Activated CD4-positive, alpha-beta memory T cell treated with anti-CD3 and anti-CD28 coated beads, Interleukin-2, amount 10 ng/mL, durations not matched to agents 7 days and 5 days (primary cell): Measurements from ENCODE around the gene DHRS4. TPM values are rescaled to one million over a fixed set of nuclear protein-coding genes. Genes with fewer than 3 reads are reported as not detected.
A peak's percentile ranks its signal among the peaks of the same experiment; 100 is the strongest.
"Not testable (repeated sequence)": the region's sequence is repeated elsewhere in the genome, so short reads cannot be mapped to it uniquely, and the experiment has no call there.

ENCODE experiments used
- CTCF ChIA-PET: fragments of 350-600 bp; sonication (Branson Sonifier 250); formaldehyde crosslinking; loops from one replicate; lab custom pipeline; 2021; ENCODE audit warnings: antibody characterized with exemption, inconsistent platforms; lab: Charles Lee
- POLR2A ChIA-PET: fragments of 350-600 bp; sonication (Branson Sonifier 250); formaldehyde crosslinking; loops from one replicate; lab custom pipeline; 2021; ENCODE audit warnings: antibody characterized with exemption; lab: Charles Lee
- DNase-seq: peaks from one replicate; pipeline ENCODE4 v3.0.0-alpha.2; 2020
- H3K27ac Mint-ChIP-seq: one replicate; pipeline ENCODE4 v1.8.0; 2021; ENCODE audit warnings: mild to moderate bottlenecking, mixed read lengths
- H3K27me3 Mint-ChIP-seq: one replicate; pipeline ENCODE4 v1.8.0; 2021; ENCODE audit warnings: mixed read lengths
- H3K36me3 Mint-ChIP-seq: one replicate; pipeline ENCODE4 v1.8.0; 2021; ENCODE audit warnings: low read depth, mixed read lengths
- H3K4me1 Mint-ChIP-seq: one replicate; pipeline ENCODE4 v1.8.0; 2021; ENCODE audit warnings: mixed read lengths
- H3K4me3 Mint-ChIP-seq: one replicate; pipeline ENCODE4 v1.8.0; 2021; ENCODE audit warnings: mild to moderate bottlenecking, mixed read lengths
- H3K9me3 Mint-ChIP-seq: one replicate; pipeline ENCODE4 v1.8.0; 2021; ENCODE audit warnings: mixed read lengths
- total RNA-seq, 2 experiments: library from RNA; stranded (reverse); gene quantifications; one replicate each; pipeline ENCODE4 v1.2.3, GENCODE V29; 2021

DHRS4 gene
- total RNA-seq, 2 experiments from 2014 or later, result 17.6 to 19.0 TPM

DNA sequence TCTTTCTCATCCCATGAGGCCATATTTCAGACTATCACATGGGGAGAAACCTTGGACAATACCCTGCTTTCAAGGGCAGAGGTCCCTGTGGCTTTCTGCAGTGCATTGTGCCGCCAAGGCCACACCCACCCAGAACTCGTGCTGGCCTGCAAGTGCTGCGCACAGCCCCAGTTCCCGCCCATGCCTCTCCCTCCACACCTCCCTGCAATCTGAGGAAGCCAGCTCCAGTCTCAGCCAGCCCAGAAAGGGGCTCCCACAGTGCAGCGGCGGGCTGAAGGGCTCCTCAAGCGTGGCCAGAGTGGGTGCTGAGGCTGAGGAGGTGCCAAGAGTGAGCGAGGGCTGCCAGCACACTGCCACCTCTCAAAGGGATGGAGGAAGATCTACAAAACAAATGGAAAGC, 19.6 kb downstream of the DHRS4 start:
- H3K4me1 Mint-ChIP-seq, result peaks cover 19% of the 10 kb centered on the region
- DNase-seq, CTCF ChIA-PET, H3K4me3 Mint-ChIP-seq, POLR2A ChIA-PET, H3K27ac Mint-ChIP-seq, H3K9me3 Mint-ChIP-seq, H3K27me3 Mint-ChIP-seq: not testable (repeated sequence)
- peaks cover 19% of the 10 kb centered on the region for H3K36me3 Mint-ChIP-seq

DNA sequence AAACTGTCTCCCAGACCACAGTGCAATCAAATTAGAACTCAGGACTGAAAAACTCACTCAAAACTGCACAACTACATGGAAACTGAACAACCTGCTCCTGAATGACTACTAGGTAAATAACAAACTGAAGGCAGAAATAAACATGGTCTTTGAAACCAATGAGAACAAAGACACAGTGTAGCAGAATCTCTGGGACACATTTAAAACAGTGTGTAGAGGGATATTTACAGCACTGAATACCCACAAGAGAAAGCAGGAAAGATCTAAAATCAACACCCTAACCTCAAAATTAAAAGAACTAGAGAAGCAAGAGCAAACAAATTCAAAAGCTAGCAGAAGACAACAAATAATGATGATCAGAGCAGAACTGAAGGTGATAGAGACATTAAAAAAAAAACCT, 20.5 kb downstream of the DHRS4 start:
- Mint-ChIP-seq H3K36me3 (peaks cover 19% of the 10 kb centered on the region), H3K4me1 (peaks cover 19% of the 10 kb centered on the region)
- CTCF ChIA-PET, result interaction anchor here (1.2 kb wide), 1 partner anchor 41 kb away, joined by 5 read pairs; no protein-coding TSS in a partner anchor
- H3K27ac Mint-ChIP-seq, H3K4me3 Mint-ChIP-seq, H3K9me3 Mint-ChIP-seq, POLR2A ChIA-PET, H3K27me3 Mint-ChIP-seq, DNase-seq: not testable (repeated sequence)

DNA sequence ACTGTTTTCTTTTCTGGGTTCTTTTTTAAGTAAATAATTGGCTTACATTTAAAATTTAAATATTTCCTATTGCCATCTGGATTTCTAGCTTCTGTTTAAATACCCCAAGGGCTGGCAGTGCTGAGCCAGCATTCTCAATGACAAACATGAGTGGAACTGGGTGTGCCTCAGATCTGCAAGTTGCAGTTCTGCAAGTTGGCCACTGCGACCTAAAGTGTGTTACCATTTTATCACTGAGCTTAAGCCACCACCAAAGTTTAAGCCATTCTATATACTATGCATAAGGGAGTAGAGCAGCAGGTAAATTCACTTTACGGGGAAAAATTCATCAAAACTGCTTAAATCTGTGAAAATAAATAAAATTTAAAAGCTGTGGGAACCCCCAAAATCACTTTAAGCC, 23.6 kb downstream of the DHRS4 start:
- H3K27ac Mint-ChIP-seq, CTCF ChIA-PET, H3K27me3 Mint-ChIP-seq, H3K9me3 Mint-ChIP-seq, DNase-seq, H3K4me3 Mint-ChIP-seq: not testable (repeated sequence)
- POLR2A ChIA-PET, result interaction anchor here (0.9 kb wide), 1 partner anchor 81 kb away, joined by 3 read pairs; no protein-coding TSS in a partner anchor
- Mint-ChIP-seq H3K4me1 (peaks cover 19% of the 10 kb centered on the region), H3K36me3 (peaks cover 20% of the 10 kb centered on the region)

DNA sequence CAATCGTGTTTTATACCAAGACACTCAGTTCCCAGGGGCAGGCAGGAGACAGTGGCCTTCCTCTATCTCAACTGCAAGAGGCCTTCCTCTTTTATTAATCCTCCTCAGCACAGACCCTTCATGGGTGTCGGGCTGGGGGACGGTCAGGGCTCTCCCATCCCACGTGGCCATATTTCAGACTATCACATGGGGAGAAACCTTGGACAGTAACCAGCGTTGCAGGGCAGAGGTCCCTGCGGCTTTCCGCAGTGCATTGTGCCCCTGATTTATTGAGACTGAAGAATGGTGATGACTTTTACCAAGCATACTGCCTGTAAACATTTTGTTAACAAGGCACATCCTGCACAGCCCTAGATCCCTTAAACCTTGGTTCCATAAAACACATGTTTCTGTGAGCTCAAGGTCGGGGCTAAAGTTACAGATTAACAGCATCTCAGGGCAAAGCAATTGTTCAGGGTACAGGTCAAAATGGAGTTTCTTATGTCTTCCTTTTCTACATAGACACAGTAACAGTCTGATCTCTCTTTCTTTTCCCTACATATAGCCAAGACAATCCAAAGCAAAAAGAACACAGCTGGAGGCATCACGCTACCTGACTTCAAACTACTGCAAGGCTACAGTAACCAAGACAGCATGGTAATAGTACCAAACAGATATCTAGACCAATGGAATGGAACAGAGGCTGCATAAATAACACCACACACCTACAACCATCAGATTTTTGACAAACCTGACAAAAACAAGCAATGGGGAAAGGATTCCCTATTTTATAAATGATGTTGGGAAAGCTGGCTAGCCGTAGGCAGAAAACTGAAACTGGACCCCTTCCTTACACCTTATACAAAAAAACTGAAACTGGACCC, 28.6 kb downstream of the DHRS4 start:
- H3K27ac Mint-ChIP-seq, DNase-seq, POLR2A ChIA-PET, H3K4me1 Mint-ChIP-seq, H3K9me3 Mint-ChIP-seq, H3K4me3 Mint-ChIP-seq, H3K27me3 Mint-ChIP-seq, CTCF ChIA-PET: not testable (repeated sequence)
- H3K36me3 Mint-ChIP-seq, result peaks cover 14% of the 10 kb centered on the region

DNA sequence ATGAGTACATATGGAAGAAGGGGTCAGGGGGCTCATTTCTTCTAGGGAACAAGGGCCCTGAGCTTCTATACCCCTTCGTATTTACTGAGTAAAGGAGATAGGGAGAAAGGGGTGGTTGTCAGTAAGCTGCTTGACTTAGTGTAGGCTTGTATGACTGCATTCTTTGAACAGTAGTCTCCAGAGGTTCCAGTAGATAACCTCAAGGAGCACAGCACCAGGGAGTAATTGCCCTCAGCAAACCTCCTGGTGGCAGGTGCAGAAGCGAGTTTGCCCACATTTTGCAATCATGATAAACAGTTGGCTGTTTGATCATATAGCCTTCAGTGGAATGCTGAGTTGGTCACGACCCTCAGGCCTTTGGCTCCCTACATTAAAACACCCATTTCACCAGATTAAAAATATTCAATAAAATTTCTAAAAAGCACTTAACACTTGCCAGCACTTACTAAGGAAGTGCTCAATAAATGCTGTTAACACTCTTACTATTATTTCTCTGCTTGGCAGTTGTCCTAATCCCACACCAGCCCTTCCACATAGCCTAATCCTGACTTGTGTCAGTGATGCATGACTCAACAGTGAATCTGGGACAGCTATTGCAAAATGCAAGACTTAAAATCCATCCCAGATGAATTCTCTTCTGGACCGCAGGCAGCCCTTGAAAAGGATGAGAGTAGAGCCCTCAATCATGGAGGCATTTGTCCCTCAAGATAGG, 31.5 kb downstream of the DHRS4 start:
- no peaks in the 10 kb centered on the region for H3K27me3 Mint-ChIP-seq
- no peaks in the 10 kb centered on the region for H3K9me3 Mint-ChIP-seq
- ChIA-PET POLR2A (no interaction called here), CTCF (interaction anchor here (1.2 kb wide), 1 partner anchor 129 kb away, joined by 3 read pairs; the partner anchor contains the start of gene DCAF11)
- no peak overlapping the region for H3K27ac Mint-ChIP-seq
- H3K4me3 Mint-ChIP-seq, result no peak overlapping the region
- peaks cover 25% of the 10 kb centered on the region for H3K4me1 Mint-ChIP-seq
- no peak for DNase-seq
- H3K36me3 Mint-ChIP-seq, result peaks cover 16% of the 10 kb centered on the region

DNA sequence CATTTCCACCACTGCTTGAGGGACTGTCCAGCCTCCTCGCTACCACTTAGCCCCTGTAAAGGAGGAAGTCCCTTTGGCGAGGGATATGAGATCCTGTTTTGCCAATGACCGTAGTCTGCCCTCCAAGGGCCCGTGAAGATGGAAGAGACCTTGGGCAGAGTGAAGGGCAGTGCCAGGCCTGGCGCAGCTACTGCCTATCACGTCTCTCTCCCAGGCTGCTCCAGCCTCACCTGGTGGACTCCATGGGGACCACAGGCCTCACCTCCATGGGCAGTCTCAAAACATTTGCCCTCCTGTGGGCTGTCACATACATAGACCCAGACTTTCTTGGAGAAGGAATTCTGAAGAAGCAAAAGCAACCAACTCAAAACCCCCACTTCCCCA, 34.6 kb downstream of the DHRS4 start:
- not testable (repeated sequence) for DNase-seq, H3K27me3 Mint-ChIP-seq, H3K36me3 Mint-ChIP-seq, H3K9me3 Mint-ChIP-seq
- peaks cover 27% of the 10 kb centered on the region for H3K4me1 Mint-ChIP-seq
- CTCF ChIA-PET, result interaction anchor here (0.9 to 1.7 kb wide), 2 partner anchors 70 to 104 kb away, joined by 3 to 4 read pairs; no protein-coding TSS in a partner anchor
- POLR2A ChIA-PET, result interaction anchor here (1.4 to 1.8 kb wide), 4 partner anchors 65 to 173 kb away, joined by 4 to 8 read pairs (median 6); partner anchors contain the start of genes EMC9 and IRF9
- H3K27ac Mint-ChIP-seq, result peak overlapping the region; percentile 40
- peak overlapping the region; percentile 85 for H3K4me3 Mint-ChIP-seq

DNA sequence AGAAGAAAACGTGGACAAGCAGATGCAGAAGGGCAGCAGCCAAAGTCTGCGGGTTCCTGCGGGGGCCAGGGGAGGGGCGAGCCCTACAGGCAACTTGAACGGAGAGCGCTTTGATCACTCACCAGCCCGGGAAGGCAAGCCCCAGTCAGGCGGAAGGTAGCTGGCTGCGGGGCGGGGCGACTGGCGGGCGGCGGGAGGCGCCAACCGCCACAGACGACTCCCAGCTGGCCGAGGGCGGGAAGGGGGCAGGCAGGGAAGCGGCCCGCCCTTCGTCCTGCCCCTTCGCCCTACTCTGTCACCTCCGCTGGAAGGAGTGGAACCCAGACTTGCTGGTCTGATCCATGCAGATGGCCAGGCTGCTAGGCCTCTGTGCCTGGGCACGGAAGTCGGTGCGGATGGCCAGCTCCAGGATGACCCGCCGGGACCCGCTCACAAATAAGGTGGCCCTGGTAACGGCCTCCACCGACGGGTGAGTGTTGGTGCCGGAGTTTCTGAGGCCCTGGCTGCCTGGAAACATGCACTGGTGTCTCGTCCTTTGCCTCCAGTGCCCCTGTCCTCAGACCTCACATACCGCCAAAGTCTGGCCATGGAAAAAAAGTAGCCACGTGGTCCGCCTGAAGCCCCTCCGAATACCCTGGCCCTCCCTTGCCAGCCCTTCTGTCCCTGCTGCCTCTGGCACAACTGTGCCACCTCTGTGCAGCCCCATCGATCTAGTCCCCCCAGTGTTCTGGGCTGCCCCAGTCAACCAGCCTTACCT, 35.2 kb downstream of the DHRS4 start, which contains the start of gene DHRS4L2:
Gene DHRS4L2, plus strand, starts transcription at position 323 of the 757 bp plus-strand sequence. Its CDS starts 19 bp downstream, at position 342.
- H3K9me3 Mint-ChIP-seq, result not testable (repeated sequence)

DNA sequence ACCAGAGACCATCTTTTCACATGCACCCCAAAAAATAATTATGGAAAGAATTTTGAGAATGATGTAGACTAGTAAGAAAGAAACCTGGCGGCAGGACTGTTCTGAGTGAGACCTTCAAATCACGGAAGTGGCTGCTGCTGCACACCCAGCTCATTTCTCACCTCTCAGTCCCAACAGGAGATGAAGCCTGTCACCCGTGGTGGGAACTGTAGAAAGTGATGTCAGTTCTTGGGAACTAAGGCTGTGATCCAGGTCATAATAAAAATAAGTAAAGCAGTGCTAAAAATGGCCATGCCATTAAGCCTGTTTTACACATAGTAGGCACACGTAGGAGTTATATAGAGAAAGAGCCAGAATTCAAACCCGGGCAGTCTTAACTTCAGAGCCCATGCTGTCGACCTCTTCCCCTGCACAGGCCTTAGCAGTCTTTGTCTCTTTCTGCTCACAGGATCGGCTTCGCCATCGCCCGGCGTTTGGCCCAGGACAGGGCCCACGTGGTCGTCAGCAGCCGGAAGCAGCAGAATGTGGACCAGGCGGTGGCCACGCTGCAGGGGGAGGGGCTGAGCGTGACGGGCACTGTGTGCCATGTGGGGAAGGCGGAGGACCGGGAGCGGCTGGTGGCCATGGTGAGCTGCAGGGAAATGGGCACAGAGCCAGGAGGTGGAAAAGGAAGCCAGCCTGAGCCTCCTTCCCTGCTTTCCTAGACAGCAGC, 36.3 kb downstream of the DHRS4 start:
- Mint-ChIP-seq H3K27ac (peak overlapping the region; percentile 81), H3K4me1 (peaks cover 27% of the 10 kb centered on the region), H3K4me3 (peak overlapping the region; percentile 85)
- H3K9me3 Mint-ChIP-seq, H3K36me3 Mint-ChIP-seq, H3K27me3 Mint-ChIP-seq: not testable (repeated sequence)
- ChIA-PET POLR2A (interaction anchor here (0.6 to 1.8 kb wide), 6 partner anchors 58 to 257 kb away, joined by 3 to 8 read pairs (median 4); partner anchors contain the start of gene IRF9), CTCF (interaction anchor here (1.7 kb wide), 1 partner anchor 103 kb away, joined by 4 read pairs; no protein-coding TSS in a partner anchor)
- peak; percentile 32 for DNase-seq

More for the DNA sequence above, 35.2 kb downstream of the DHRS4 start, which contains the start of gene DHRS4L2:
- ChIA-PET POLR2A (interaction anchor here (0.6 to 1.8 kb wide), 7 partner anchors 59 to 173 kb away, joined by 3 to 8 read pairs (median 4); partner anchors contain the start of genes EMC9 and IRF9), CTCF (interaction anchor here (0.9 to 1.7 kb wide), 2 partner anchors 70 to 104 kb away, joined by 3 to 4 read pairs; no protein-coding TSS in a partner anchor)
- not testable (repeated sequence) for H3K36me3 Mint-ChIP-seq, H3K27me3 Mint-ChIP-seq
- peaks cover 27% of the 10 kb centered on the region for H3K4me1 Mint-ChIP-seq
- H3K4me3 Mint-ChIP-seq, result peak within 1 kb of the TSS; percentile 85
- DNase-seq, result peak; percentile 89
- peak within 1 kb of the TSS; percentile 81 for H3K27ac Mint-ChIP-seq

DNA sequence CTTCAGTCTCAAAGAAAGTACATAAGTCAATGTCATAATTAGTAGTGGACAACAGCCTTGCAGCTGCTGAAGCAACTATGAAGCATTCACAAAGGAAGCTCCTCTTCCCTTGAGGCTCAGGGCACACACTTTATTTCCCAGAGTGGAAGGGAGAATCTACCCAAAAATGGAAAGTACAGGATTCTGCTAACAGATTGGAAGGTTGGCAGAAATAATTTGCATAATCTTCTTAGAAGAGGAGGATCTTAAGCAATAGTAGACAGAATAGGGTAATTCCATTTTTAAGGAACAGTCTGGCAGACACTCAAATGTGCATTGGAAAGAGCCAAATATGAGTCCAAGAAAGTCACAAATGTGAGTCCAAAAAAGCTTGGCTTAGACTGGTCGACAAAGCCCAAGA, 37.4 kb downstream of the DHRS4 start:
- ChIA-PET CTCF (interaction anchor here (1.2 kb wide), 1 partner anchor 67 kb away, joined by 3 read pairs; no protein-coding TSS in a partner anchor), POLR2A (interaction anchor here (0.6 kb wide), 1 partner anchor 256 kb away, joined by 6 read pairs; no protein-coding TSS in a partner anchor)
- H3K4me3 Mint-ChIP-seq, H3K27me3 Mint-ChIP-seq, DNase-seq, H3K36me3 Mint-ChIP-seq, H3K9me3 Mint-ChIP-seq, H3K27ac Mint-ChIP-seq: not testable (repeated sequence)
- H3K4me1 Mint-ChIP-seq, result peaks cover 27% of the 10 kb centered on the region

DNA sequence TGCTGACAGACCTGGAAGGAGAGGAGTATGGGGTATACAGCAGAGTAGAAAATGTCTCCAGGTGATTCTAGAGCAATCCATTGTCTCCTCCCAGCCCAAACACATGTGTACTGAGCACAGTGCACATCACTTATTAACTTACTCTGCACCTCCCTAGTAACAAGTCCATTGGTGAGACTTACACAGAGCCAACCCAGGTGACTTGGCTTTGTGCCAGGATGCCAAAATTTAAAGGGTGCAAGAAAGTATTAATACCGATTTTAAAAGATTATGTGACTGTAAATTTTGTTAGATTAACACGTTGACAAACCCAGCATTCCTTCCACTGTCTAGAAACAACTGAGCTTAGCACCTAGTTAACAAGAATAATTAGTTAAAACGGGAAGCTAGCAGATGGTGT, 39.5 kb downstream of the DHRS4 start:
- H3K27ac Mint-ChIP-seq, H3K36me3 Mint-ChIP-seq, DNase-seq, H3K4me3 Mint-ChIP-seq, POLR2A ChIA-PET, CTCF ChIA-PET, H3K27me3 Mint-ChIP-seq, H3K9me3 Mint-ChIP-seq: not testable (repeated sequence)
- H3K4me1 Mint-ChIP-seq, result peaks cover 20% of the 10 kb centered on the region

DNA sequence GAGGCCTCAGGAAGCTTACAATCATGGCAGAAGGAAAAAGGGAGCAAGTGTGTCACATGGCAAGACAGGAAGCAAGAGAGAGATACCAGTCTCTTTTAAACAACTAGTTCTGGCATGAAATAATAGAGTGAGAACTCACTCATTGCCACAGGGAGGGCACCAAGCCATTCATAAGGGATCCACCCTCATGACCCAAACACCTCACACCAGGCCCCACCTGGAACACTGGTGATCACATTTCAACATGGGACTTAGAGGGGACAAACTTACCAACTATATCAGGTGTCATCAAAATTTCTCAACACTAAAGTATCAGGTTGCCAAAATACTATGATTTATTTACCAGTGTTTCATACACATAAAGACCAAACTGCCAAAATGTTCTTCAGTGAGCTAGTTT, 42.4 kb downstream of the DHRS4 start:
- H3K27me3 Mint-ChIP-seq, DNase-seq, H3K4me3 Mint-ChIP-seq, H3K27ac Mint-ChIP-seq, H3K4me1 Mint-ChIP-seq, H3K9me3 Mint-ChIP-seq, CTCF ChIA-PET, POLR2A ChIA-PET, H3K36me3 Mint-ChIP-seq: not testable (repeated sequence)

DNA sequence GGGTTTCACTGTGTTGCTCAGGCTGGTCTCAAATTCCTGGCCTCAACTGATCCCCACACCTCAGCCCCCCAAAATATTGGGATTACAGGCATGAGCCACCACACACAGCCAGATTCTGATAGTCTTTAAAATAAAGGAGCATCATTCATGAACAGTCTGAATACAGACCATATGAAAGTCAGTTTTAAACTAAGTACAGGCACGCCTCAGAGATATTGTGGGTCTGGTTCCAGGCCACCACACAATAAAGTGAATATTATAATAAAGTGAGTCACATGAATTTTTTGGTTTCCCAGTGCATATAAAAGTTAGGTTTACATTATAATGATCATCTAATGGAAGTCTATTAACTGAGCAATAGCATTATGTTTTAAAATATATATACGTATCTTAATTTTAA, 43.3 kb downstream of the DHRS4 start:
- H3K4me1 Mint-ChIP-seq, POLR2A ChIA-PET, H3K4me3 Mint-ChIP-seq, H3K9me3 Mint-ChIP-seq, H3K27ac Mint-ChIP-seq, CTCF ChIA-PET, DNase-seq, H3K36me3 Mint-ChIP-seq, H3K27me3 Mint-ChIP-seq: not testable (repeated sequence)
